GM21529 (cell line): ENCODE measurements around the gene SEPTIN8.
"Not testable (repeated sequence)": the region's sequence is repeated elsewhere in the genome, so short reads cannot be mapped to it uniquely, and the experiment has no call there.

Experiments
- ATAC-seq: cut with Tn5 transposase; IDR thresholded peaks from one replicate; pipeline ENCODE4 v1.9.1; 2021; ENCODE audit not compliant: unreplicated experiment

SEPTIN8 gene

DNA sequence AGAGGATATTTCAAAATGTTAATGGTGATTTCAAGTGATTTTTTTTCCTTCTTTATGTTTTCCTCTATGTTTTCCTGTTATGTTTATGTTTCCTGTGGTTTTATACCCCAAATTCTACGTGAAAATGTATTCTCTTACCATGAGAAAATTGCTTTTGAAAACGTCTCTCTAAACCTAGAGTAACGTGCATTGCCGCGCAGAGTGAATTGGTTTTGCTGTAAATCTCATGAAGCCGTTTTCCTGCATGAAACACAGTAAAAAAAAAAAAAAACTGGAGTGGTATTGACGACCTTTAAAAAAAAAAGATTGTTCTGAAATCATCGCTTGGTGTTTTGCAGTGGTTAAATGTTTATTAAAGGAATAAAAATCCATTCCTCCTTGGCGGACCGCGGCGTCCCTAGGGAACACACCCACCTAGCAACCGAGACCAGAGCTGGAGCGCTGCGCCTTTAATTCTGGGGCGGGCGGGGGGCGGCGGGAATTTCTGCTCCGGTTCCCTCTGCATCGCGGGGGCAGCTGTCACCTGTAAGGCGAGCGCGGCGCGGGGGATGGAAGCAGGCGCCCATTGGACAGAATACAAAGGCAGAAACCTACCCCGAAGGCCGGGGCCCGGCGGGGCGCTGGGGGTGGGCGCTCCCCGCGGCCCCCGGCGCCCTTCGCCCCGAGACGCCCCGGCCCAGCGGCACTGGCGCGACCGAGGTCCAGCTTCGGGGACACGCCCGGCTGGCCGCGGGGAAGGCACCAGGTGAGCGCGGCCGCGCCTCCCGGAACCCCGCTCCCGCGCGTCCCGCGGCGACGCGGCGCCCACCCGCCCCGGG is 36.0 kb upstream of the SEPTIN8 start, which contains the start of gene SOWAHA:
Gene SOWAHA, plus strand, starts transcription at position 522 of the 818 bp plus-strand sequence. CDS start 320 bp downstream, outside the sequence.
- no peak for ATAC-seq

DNA sequence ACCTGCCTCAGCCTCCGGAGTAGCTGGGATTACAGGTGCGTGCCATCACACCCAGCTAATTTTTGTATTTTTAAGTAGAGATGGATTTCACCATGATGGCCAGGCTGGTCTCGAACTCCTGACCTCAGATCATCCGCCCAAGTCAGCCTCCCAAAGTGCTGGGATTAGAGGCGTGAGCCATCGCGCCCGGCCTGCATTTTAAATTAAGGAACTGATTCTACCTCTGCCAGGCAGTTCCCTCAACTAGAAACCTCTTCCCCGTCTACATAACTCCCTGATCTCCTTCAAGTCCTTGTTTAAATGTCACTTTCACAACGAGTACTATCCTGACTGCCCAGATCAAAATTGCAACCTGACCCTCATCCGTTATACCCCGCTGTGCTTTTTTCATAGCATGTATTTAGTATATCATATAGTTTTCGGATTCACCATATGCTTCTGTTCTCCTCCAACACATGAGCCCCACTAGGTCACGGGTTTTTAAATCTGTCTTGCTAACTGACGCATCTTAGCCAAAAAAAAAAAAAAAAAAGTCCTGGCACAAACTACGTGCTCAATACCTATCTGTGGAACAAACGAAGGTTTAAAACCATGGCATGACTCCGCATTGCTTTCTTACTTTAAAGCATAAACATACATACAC is 35.2 kb upstream of the SEPTIN8 start:
- ATAC-seq, result no peak

DNA sequence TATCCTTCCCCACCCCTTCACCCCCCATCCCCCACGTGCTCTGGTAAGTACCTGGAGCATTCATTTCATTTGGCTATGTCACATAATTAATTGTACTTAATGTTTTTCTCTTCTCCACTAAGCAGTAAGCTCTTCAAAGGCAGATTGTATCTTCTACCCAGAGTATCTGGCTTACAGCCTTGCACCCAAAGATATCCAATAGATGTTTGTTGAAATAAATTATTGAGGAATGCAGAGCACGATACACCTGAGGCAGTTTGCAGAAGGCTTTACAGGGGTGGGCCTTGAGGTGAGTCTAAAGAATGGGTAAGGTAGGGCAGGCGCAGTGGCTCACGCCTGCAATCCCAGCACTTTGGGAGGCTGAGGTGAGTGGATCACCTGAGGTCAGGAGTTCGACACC is 33.6 kb upstream of the SEPTIN8 start:
- ATAC-seq, result no peak

DNA sequence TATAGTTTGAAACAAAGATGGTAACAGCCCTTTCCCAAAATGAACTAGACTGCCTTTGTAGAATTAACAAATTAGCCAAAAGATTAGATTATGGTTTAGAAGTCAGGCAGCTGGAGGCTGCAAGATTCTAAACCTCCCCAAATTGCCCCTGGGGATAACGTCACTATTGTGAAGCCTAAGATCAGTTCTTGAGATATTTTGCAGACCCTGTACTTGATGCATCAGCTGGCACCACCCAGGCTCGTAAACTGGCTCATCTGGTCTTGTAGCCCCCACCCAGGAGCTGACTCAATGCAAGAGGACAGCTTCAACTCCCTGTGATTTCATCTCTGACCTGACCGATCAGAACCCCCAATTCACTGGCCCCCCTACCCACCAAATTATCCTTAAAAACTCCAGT is 31.8 kb upstream of the SEPTIN8 start:
- ATAC-seq, result no peak

DNA sequence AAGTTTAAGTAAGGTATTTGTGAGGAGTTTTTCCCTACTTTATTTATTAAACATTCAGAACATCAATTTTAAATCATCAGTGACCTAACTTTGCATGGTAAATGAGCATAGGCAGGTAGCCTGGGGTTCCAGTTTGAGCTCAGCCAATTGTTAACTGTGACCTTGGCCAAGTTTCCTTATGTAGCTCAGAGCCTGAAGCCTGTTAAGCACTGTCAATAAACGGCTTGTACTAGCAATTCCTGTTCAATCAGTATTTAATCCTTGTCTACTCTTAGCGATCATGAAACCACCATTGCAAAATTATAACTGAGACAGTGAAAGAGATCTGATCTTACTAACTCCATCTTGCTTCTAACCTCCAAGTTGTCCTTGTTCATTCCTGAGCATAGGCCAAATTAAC is 31.4 kb upstream of the SEPTIN8 start:
- ATAC-seq, result no peak

DNA sequence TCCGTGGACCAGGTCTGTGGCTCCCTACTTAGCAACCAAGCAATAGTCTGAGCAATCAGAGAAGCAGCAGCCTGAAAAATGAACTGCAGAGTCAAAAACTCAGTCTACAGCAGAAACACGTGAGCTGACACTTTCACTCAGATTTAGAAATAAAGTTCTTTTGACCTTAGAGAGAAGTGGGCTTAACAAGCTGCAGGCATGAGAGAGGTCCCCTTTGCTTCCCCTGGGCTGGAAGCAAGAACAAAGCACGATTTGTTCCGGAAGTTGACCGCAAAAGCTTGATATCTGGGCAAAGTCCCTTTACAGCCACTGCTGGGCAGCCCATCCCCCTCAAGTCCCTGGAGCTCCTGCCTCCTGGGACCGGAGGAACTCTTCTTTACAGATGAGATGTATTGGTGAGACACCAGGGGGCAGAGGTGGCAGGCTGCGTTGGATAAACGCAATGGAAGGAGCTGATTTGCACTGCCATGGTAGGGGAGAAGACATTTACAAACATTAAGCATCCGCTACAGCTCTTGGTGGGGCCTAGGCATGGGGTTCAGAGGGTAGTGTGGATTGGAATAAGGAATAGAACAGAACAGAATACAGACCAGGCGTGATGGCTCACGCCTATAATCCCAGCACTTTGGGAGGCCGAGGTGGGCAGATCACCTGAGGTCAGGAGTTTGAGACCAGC is 30.3 kb upstream of the SEPTIN8 start:
- ATAC-seq, result no peak

DNA sequence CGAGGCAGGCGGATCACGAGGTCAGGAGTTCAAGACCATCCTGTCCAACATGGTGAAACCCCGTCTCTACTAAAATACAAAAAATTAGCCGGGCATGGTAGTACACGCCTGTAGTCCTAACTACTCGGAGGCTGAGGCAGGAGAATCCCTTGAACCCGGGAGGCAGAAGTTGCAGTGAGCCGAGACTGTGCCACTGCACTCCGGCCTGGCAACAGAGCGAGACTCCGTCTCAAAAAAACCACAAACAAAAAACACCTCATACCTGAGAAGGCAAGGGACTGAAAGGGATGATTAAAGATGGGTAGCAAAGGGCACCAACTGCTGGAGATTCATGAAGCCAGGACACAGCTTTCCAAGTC is 29.7 kb upstream of the SEPTIN8 start:
- not testable (repeated sequence) for ATAC-seq

DNA sequence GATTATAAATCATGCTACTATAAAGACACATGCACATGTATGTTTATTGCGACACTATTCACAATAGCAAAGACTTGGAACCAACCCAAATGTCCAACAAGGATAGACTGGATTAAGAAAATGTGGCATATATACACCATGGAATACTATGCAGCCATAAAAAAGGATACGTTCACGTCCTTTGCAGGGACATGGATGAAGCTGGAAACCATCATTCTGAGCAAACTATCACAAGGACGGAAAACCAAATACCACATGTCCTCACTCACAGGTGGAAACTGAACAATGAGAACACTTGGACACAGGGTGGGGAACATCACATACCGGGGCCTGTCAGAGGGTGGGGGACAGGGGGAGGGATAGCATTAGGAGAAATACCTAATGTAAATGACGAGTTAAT is 28.8 kb upstream of the SEPTIN8 start:
- ATAC-seq, result not testable (repeated sequence)

DNA sequence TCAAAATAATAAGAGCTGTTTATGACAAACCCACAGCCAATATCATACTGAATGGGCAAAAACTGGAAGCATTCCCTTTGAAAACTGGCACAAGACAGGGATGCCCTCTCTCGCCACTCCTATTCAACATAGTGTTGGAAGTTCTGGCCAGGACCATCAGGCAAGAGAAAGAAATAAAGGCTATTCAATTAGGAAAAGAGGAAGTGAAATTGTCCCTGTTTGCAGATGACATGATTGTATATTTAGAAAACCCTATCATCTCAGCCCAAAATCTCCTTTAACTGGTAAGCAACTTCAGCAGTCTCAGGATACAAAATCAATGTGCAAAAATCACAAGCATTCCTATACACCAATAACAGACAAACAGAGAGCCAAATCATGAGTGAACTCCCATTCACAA is 27.2 kb upstream of the SEPTIN8 start:
- ATAC-seq, result not testable (repeated sequence)

DNA sequence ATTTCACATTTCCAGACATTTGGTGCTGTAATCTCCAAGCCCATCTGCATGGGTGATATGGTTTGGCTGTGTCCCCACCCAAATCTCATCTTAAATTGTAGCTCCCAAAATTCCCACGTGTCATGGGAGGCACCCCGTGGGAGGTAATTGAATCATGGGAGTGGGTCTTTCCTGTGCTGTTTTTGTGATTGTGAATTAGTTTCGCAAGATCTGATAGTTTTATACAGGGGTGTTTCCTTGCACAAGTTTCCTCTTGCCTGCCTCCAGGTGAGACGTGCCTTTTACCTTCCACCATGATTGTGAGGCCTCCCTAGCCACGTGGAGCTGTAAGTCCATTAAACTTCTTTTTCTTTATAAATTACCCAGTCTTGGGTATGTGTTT is 25.6 kb upstream of the SEPTIN8 start:
- not testable (repeated sequence) for ATAC-seq

DNA sequence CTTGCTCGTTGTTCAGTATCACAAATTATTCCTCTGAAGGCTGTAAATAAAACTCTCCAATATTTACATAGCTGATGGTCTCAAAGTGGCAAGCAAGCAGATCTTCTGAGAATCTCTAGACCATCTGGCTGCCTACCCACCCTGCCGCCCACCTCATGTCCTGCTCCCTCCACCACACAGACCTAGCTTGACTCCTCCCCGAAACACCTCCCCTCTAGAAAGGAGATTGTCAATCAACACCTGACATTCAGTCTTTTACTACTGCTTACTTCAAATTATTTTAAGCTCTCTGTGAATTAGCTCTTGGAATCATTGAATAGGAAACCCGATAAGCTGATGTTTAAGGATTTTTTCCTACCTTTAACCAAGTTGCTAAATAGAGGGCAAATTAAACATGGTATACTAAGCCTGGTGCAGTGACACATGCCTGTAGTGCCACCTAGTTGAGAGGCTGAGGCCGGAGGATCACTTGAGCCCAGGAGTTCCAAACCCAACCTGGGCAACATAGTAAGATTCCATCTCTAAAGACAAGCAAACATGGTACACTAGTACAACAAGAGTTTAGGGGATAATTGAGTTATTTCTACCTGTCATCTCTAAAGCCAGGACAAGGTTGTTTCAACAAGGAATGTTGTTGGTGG is 25.1 kb upstream of the SEPTIN8 start:
- ATAC-seq, result no peak

DNA sequence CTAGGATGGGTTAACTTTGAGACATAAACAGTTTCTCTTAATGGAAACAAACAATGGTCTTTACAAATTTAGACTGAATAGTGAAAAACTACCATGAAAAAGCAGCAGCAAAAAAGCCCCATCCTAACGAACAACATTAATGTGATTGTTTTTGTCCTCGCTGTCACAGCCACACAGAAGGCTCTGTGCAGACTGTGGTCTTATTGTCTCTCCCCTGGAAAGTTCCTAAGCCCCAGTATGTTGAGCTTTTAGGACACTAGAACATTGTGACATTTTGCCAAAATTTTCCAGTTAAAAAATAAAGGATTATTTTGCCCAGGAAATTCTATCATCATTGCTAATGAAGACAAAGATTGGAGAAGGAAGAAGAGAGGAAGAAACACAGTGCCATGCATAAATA is 23.5 kb upstream of the SEPTIN8 start:
- ATAC-seq, result no peak

DNA sequence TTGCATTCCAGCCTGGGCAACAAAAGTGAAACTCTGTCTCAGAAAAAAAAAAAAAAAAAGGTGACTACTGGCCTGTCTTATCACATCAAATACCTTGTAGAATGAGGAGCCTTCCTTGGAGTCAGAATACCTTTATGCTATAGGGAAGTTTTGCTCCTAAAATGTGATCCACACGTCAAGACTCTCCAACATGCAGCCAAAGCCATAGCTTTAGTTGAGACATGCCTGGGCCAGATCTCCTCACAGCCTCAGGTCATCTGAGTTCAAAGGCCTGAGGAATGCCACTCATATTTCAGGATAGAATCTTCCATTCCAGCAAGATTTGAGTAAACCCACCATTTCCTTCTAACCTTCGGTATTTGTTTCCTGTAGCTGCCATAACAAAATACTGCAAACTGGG is 22.4 kb upstream of the SEPTIN8 start:
- ATAC-seq, result no peak

DNA sequence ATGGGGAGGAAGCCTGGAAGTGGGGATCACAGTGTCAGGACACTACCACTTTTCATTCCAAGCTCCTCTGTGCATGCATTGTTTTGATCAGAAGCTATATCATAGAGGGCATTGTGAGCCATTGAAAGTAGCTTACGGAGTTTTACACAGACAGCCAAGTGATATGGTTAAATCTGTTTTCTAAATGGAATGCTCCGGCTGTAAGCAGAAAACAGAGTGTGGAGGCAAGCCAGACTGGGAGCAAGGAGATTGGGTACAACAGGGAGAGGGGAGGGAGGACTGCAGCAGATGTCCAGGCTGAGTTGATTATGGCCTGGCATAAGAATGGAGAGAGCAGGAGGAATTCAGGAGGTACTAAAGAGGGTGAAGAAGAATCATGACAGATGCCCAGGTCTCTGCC is 20.6 kb upstream of the SEPTIN8 start:
- no peak for ATAC-seq

DNA sequence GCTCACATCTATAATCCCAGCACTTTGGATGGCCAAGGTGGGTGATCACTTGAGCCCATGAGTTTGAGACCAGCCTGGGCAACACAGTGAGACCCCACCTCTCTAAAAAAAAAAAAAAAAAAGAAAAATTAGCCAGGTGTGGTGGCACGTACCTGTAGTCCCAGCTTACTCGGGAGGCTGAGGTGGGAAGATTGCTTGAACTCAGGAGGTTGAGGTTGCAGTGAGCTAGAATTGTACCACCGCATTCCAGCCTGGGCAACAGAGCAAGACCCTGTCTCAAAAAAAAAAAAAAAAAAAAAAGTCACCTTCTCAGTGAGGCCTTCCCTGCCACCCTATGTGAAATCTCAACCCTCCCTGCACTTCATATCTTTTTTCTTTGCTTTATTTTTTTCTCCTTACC is 14.0 kb upstream of the SEPTIN8 start:
- ATAC-seq, result no peak

DNA sequence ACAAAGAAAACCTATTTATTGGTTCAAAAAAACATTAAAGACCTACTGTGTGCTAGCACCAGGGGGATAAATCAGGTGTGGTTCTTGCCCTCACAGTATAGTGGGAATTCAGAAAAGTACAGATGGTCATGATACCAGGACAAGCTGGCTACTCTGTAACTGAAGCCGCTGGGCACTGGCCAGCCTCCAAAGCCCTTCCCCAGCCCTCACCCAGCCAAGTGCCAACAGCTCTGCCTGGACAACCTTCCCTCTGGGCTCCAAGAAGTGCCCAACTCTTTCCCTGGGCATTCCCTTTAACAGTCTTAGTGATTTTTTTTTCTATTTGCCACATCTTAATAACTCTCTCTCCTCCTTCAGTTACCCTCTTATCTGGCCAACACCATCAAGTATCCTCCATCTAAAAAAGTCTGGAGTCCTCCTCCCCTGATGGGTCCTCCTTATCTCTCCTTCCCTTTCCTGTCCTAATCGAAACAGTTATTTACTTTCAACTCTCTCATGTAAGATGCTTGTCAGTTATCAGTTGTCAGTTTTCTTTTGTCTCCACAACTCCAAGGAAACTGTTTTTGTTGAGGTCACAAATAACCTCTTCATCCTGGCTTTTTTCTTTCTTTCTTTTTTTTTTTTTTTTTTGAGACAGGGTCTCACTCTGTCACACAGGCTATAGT is 13.3 kb upstream of the SEPTIN8 start:
- ATAC-seq, result no peak

DNA sequence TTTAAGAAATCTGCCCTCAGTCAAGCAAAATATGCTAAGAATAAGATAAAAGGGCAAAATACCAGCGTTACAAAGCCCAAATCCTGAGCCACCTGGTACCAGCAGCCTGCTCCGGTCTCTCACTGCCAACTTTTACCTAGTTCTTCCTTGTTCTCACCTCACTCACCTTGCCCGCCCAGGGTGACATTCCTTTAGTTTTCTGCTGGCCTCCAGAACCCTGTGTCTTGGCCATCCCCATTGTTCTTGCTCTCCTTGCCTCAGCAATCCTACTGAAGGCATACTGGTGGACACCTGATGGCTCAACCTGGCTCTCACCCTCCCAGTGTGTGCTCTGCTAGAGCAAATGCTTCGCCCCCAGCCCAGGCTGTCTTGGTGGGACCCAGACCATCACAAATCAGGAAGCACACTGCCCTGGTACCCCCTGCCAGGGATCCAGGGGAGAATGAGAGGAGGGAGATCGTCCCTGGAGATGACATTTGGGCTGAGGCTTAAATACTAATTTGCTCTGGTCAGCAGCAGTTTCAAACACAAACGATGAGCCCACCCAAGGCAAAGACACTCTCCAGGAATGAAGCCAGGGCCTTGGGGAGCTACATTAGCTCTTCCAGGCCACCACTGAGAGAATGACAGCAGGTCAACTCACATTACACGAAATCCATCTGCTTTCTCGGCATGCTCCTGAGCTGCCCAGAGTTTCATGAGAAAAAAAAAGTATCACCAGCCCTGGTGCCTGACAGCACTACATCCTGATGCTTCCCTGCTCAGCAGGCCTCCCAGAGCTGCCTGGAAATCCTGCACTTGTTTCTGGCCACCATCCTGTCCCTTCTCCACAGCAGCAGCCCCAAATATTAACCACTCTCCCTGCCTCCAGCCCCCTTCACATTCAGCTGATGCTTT is 12.2 kb upstream of the SEPTIN8 start:
- ATAC-seq, result no peak

DNA sequence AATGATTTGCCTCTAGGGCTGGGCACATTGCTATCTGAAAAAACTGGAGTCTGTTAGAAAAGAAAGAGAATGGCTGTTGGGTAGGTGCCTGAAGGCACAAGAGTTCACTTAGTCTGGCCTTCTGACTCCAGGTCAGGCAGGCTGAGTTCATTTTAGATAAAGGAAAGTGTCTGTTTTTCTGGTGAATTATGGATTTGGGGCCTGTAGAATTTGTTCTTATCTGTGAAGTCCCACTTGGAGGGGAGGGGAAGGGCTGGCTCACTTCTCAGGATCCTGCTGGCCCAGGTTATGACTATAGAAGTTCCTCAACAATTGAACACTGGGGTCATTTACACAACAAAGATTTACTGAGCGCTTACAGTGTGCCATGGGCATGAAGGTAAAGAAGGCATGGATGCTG is 11.5 kb upstream of the SEPTIN8 start:
- no peak for ATAC-seq

DNA sequence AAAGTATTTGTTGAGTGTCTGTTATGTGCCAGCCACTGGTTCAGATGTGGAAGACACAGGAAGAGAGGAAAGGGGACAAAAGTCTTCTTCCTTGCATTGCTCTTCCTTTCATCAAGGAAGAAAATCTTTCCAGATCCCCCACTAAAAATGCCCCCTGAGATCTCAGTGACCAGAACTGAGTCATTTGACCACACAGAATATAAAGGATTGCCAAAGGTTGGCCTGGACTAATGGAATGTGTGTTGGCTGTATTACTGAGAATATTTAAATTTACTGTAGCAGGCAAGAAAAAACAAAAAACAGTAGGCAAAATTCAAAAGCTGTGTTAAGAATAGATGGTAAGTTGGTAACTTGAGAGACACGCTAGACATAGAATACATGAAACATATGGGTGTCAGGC is 10.0 kb upstream of the SEPTIN8 start:
- no peak for ATAC-seq

DNA sequence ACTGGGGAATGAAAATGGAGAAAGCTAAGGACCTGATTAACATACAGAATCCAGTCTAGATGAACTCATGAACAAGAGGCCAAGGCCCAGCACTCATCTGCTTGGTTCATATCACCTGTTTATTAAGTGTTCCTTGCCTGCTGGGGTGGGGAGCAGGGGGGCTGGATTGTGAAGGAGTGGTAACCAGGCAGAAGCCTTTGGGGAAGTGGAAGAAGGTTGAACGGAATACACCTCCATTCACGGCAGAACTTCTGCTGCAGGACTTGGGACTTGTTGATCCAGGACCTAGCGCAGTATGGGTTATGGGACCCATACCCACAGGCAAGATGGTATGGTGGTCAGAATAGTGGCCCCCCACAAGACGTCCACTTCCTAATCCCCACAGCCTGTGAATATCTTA is 8.8 kb upstream of the SEPTIN8 start:
- ATAC-seq, result no peak
